ENCODE data around the gene RNF19B.

Gene RNF19B

GRCh38 chr1:32924881-32925344 lies 39.7 kb downstream of the RNF19B start:
- in situ Hi-C loops (cut with HindIII; ENCODE audit: low pct_ligation_motif_present, low sequenced_read_pairs) = no loop called here
- DNase-seq = no peak
- Histone ChIP-seq H3K4me3 (ENCODE audit: low read depth, low read length) (no peak overlapping the region), H3K27ac (no peak overlapping the region), H3K27me3 (replicated peaks) (no peaks in the 10 kb centered on the region), H3K36me3 (replicated peaks) (no peaks in the 10 kb centered on the region)
- TF ChIP-seq, protein P1, sequence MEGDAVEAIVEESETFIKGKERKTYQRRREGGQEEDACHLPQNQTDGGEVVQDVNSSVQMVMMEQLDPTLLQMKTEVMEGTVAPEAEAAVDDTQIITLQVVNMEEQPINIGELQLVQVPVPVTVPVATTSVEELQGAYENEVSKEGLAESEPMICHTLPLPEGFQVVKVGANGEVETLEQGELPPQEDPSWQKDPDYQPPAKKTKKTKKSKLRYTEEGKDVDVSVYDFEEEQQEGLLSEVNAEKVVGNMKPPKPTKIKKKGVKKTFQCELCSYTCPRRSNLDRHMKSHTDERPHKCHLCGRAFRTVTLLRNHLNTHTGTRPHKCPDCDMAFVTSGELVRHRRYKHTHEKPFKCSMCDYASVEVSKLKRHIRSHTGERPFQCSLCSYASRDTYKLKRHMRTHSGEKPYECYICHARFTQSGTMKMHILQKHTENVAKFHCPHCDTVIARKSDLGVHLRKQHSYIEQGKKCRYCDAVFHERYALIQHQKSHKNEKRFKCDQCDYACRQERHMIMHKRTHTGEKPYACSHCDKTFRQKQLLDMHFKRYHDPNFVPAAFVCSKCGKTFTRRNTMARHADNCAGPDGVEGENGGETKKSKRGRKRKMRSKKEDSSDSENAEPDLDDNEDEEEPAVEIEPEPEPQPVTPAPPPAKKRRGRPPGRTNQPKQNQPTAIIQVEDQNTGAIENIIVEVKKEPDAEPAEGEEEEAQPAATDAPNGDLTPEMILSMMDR (IDR thresholded peaks at IDR 0.05; ENCODE audit: low read depth, low read length, missing control alignments) = no peak

GRCh38 chr1:32920833-32921232 lies 43.8 kb downstream of the RNF19B start:
- no peak for DNase-seq
- Histone ChIP-seq H3K27me3 (replicated peaks) (no peaks in the 10 kb centered on the region), H3K36me3 (replicated peaks) (no peaks in the 10 kb centered on the region), H3K4me3 (ENCODE audit: low read depth, low read length) (no peak overlapping the region), H3K27ac (no peak overlapping the region)
- in situ Hi-C loops (cut with HindIII; ENCODE audit: low pct_ligation_motif_present, low sequenced_read_pairs) = no loop called here
- TF ChIP-seq, protein P1 (IDR thresholded peaks at IDR 0.05; ENCODE audit: low read depth, low read length, missing control alignments) = no peak

DNA sequence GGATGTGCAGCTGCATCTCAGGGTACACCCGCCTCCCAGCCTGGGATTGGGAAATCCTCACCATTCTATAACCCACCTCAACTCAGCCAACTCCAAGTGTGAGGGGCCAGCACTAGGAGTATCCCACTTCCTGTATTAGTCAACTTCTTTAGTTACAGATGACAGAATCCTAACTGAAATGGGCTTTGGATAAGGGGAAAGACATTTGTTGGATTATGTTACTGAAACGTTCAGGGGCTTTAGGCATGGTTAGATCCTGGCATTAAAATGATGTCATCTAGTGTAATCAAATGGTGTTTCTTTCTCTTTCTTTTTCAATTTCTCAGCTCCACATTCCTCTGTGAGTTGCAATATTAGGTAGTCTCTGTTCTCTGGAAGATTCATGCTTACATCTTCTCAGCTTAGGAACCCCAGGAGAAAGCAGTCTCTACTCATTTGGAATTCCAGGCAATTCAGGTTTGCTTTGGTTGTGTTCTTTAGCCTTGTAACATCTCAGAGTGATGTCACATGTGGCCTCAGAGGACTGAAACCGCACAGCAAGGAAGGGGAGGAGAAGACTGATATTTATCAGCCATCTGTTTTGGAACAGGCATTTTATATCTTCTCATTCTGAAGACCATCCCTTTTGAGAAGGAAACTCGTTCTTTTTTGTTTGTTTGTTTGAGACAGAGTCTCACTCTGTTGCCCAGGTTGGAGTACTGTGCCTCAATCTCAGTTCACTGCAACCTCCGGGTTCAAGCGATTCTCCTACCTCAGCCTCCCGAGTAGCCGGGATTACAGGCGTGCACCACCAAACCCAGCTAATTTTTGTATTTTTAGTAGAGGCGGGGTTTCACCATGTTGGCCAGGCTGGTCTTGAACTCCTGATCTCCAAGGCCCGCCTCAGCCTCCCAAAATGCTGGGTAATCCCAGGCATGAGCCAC lies 44.5 kb downstream of the RNF19B start:
- no peak overlapping the region for H3K27ac ChIP-seq
- no peak overlapping the region for H3K4me3 ChIP-seq (ENCODE audit: low read depth, low read length)
- in situ Hi-C loops (cut with HindIII; ENCODE audit: low pct_ligation_motif_present, low sequenced_read_pairs) = no loop called here
- H3K36me3 ChIP-seq (replicated peaks) = no peaks in the 10 kb centered on the region
- no peak for DNase-seq
- H3K27me3 ChIP-seq (replicated peaks) = no peaks in the 10 kb centered on the region
- TF ChIP-seq, protein P1 (IDR thresholded peaks at IDR 0.05; ENCODE audit: low read depth, low read length, missing control alignments) = no peak

DNA sequence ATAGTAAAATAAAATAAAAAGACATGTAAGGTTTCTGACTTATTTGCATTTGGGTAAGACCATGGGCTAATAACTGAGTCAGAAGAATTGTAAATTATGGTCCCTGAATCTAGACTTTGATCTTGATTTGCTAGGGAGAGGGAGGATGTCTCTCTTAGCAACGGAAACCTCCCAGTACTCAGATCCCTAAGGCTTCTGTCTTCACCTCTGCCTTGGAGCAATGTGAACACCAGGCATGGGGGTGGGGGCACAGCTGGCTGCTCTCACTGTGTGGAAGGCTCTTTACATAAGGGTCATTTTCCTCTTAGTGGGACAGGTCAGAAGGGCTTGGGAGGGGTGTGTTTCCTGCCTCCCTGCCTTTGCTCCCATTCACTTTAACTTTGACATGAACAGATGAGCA lies 46.4 kb downstream of the RNF19B start:
- Histone ChIP-seq H3K27me3 (replicated peaks) (no peaks in the 10 kb centered on the region), H3K4me3 (ENCODE audit: low read depth, low read length) (no peak overlapping the region), H3K27ac (no peak overlapping the region), H3K36me3 (replicated peaks) (no peaks in the 10 kb centered on the region)
- TF ChIP-seq, protein P1 (IDR thresholded peaks at IDR 0.05; ENCODE audit: low read depth, low read length, missing control alignments) = no peak
- no peak for DNase-seq
- in situ Hi-C loops (cut with HindIII; ENCODE audit: low pct_ligation_motif_present, low sequenced_read_pairs) = no loop called here

- DNase-seq = no peak
- TF ChIP-seq, protein P1 (IDR thresholded peaks at IDR 0.05; ENCODE audit: low read depth, low read length, missing control alignments) = no peak
- no peaks in the 10 kb centered on the region for H3K36me3 ChIP-seq (replicated peaks)
- no peak overlapping the region for H3K4me3 ChIP-seq (ENCODE audit: low read depth, low read length)
- no peak overlapping the region for H3K27ac ChIP-seq
- in situ Hi-C loops (cut with HindIII; ENCODE audit: low pct_ligation_motif_present, low sequenced_read_pairs) = no loop called here
- H3K27me3 ChIP-seq (replicated peaks) = no peaks in the 10 kb centered on the region
Observed at GRCh38 chr1:32917521-32917920, 47.1 kb downstream of the RNF19B start.

Data from brain microvascular endothelial cell (primary cell).